CD4-positive, alpha-beta T cell treated with Interleukin-21 for 1 hour (primary cell): ENCODE measurements around the gene NTSR2.
"Not testable (repeated sequence)": the region's sequence is repeated elsewhere in the genome, so short reads cannot be mapped to it uniquely, and the experiment has no call there.

Experiments
- DNase-seq: peaks from one replicate; pipeline ENCODE4 v3.0.0-alpha.2; 2020

The NTSR2 gene

GRCh38 chr2:11678306-11678960 lies 8.4 kb upstream of the NTSR2 start:
- no peak for DNase-seq

- DNase-seq: no peak
Observed at GRCh38 chr2:11677136-11678055, 7.4 kb upstream of the NTSR2 start.

DNA sequence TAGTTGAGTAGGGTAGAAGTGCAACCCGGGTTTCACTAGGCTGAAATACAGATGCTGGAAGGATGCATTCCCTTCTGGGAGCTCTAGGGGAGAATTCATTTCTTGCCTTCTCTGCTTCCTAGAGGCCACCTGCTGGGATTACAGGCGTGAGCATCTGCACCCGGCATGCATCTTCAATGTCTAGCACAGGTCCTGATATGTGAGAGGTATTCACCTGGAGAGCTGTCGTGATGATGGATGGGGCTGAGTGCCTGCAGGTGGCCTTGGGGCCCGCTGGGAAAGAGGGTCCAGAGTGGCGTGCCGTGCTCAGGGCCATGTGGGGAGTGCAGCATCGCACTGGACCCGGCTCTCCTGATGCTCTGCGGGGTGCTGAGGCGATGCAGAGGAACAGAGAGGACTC lies 6.6 kb upstream of the NTSR2 start:
- no peak for DNase-seq

- no peak for DNase-seq
Observed at GRCh38 chr2:11675423-11676112, 5.6 kb upstream of the NTSR2 start.

GRCh38 chr2:11674983-11675382 lies 5.0 kb upstream of the NTSR2 start:
- DNase-seq: no peak

DNA sequence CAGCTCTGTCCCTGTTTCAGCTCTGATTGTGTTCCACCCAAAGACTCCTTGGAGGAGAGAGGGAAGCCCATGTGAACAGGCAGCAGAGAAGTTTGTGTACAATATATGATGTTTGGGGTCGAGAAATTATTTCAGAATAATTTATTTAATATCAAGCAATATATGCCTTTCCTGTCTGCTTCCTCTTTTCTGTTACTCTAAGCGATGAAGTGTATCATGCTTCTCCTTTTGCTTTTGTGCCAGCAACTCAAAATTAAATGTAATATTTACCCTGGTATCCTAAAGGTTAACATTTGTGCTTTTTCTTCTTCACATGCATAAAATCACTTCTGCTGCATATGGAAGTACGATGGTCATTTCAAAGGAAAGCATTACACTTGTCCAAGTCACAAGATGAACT lies 2.4 kb upstream of the NTSR2 start:
- DNase-seq: no peak

- no peak for DNase-seq
Observed at GRCh38 chr2:11667866-11668637, 1.9 kb downstream of the NTSR2 start.

GRCh38 chr2:11667194-11667593 lies 2.8 kb downstream of the NTSR2 start:
- DNase-seq: no peak

- DNase-seq: no peak
Observed at GRCh38 chr2:11665510-11666362, 4.3 kb downstream of the NTSR2 start.

- no peak for DNase-seq
Observed at GRCh38 chr2:11665028-11665427, 5.0 kb downstream of the NTSR2 start.

- no peak for DNase-seq
Observed at GRCh38 chr2:11663427-11663826, 6.6 kb downstream of the NTSR2 start.

- DNase-seq: no peak
Observed at GRCh38 chr2:11662882-11663281, 7.1 kb downstream of the NTSR2 start.

- DNase-seq: no peak
Observed at GRCh38 chr2:11661891-11662435, 8.0 kb downstream of the NTSR2 start.

DNA sequence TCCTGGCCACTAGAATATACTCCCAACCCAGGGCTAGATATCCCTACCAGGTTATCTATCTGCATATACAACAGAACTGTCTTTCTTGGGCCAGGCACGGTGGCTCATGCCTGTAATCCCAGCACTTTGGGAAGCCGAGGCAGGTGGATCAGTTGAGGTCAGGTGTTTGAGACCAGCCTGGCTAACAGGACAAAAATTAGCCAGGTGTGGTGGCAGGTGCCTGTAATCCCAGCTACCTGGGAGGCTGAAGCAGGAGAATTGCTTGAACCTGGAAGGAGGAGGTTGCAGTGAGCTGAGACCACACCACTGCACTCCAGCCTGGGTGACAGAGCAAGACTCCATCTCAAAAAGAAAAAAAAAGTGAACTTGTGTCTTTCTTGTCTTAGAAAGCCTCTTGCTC lies 9.6 kb downstream of the NTSR2 start:
- DNase-seq: not testable (repeated sequence)

DNA sequence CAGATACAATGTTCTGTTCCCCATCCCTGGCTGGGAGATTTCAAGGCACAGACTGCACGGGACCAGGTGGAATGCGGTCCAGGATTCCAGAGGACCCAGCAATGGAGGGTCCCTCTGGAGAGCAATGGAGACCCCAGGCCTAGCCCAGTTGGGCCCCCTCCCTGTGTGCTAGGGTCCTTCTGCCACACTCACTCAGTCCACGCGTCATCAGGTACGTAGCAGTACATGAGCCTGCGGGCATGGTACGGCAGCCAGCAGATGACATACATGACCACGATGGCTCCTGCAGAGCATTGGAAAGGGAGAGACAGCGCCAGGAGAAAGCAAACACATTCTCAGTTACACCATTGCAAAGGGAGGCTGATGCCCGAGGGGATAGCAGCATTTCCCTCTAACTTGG lies 10.1 kb downstream of the NTSR2 start:
- DNase-seq: no peak

- DNase-seq: no peak
Observed at GRCh38 chr2:11659115-11659475, 10.9 kb downstream of the NTSR2 start.

DNA sequence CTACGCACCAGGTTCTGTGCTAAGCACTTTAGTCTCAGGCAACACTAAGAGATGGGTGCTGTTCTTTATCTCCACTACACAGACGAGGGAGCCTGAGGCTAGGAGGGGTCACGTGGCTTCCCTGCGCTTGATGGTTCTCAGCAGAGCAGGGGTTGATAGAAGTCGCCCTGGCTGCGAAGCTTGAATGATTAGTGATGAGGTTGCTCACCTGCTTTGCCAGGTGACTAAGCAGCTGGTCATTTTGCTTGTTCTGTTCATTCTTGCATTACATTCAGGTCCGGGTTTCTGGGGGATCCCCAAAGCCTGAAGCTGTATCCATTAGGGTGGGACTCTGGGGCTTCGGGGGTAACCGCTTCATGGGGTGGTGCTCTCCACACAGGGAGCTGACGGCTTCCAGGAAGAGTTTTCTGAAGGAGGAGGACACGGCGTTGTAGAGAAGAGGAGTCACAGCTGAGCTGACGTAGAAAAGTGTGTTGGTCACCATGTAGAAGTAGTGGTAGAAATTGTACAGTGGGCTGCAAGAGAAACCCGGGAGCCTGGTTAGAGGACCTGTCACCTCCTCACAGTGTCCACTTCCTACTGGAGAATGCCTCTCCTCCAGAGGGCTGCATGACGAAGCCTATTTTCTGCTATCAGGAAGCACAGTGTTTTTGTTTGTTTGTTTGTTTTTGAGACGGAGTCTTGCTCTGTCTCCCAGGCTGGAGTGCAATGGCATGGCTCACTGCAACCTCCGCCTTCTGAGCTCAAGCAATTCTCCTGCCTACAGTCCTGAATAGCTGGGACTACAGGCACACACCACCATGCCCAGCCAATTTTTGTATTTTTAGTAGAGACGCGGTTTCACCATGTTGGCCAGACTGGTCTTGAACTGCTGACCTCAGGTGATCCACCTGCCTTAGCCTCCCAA lies 11.5 kb downstream of the NTSR2 start:
- DNase-seq: no peak

DNA sequence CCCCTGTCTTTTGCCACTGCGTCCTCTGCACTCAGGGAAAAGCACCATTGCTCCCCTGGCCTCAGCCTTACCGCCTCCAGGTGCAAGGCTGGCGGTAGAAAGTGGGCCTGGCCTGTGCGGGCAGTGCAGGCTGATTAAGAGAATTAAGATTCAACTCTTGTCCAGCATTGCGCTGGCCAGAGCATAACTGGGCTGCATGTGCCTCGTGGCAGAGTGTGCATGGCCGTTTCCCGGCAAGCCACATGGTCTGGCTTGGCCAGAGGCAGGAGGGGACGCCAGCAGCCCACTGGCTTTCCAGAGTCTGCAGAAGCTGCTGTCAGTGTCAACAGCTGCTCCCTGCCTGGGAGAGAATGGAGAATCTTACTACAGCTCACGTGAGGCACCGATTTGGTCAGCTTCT lies 12.3 kb downstream of the NTSR2 start:
- DNase-seq: no peak

GRCh38 chr2:11657195-11657594 lies 12.8 kb downstream of the NTSR2 start:
- DNase-seq: no peak

- DNase-seq: no peak
Observed at GRCh38 chr2:11656671-11657101, 13.3 kb downstream of the NTSR2 start.

DNA sequence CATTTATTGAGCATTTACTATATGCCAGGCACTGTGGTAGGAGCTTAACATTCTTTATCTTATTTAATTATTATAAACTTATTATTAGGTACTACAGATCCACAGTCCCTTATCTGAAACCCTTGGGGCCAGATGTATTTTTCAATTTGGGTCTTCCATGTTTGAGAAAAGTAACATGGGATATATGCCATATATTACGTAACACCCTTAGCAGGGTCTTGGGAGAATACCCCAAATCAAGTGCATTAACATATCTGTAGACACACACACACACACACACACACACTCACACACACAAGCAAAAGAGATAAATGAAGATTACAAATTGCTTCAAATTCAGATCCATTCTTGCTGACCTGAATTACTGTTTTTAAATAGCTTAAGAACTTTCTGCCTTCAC lies 13.7 kb downstream of the NTSR2 start:
- DNase-seq: no peak
